GM19099 (cell line): Measurements from ENCODE around the gene DNAJB8.

Source experiments
- POLR2A ChIP-seq: IDR thresholded peaks from 3 replicates; pipeline ENCODE4 v1.6.1; 2011; ENCODE audit warnings: low read depth; ENCODE audit not compliant: insufficient read length; ENCODE audit errors: extremely low read depth

Gene DNAJB8

DNA sequence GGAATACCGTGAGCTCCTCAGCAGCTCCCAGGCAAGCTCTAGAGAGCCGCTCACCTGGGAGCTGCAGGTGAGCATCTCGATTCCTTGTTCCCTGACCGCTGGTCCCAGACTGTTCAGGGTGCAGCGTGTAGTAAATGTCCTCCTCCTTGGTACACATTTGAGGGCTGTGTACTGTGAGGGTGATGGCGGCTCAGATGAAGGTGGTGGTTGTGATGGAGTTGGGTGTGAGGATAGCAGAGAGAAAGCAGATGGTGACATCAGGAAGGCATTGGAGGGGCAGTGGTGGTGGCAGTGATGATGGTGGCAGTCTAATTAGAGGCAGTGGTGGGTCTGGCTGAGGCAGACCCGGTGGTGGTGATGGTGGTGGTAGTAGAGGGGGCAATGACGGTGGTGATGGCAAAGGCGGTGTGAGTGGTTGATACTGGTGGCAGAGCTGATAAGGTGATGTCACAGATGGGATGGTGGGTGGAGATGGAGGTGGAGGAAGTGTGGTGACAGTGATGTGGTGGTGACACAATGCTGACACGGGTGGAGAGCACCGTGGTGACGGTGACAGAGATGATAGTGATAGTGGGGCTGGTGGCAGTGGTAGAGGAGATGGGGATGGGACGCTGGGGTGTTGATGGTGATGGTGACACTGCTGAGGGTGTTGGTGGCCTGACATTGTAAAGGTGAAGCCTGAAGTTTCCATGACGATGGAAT, at the start of gene DNAJB8:
Gene DNAJB8 (minus strand): TSS at position 51 of the 702 bp plus-strand sequence. CDS start 3,645 bp downstream, outside the sequence.
- TF ChIP-seq POLR2A = no peak

DNA sequence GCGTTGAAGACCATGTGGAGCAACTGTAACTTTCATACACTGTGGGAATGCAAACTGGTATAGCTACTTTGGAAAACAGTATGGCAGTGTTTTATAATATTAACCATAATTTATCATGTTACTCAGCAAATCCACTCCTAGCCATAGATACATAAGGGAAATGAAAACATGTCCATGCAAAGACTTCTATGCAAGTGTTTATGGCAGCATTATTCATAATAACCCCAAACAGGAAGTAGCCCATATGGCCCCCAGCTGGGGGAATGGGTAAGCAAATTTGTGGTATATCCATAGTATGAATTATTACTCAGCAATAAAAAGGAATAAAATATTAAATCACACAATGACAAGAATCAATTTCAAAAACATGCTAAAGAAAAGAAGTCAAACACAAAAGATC, 49.3 kb upstream of the DNAJB8 start:
- no peak for TF ChIP-seq POLR2A

DNA sequence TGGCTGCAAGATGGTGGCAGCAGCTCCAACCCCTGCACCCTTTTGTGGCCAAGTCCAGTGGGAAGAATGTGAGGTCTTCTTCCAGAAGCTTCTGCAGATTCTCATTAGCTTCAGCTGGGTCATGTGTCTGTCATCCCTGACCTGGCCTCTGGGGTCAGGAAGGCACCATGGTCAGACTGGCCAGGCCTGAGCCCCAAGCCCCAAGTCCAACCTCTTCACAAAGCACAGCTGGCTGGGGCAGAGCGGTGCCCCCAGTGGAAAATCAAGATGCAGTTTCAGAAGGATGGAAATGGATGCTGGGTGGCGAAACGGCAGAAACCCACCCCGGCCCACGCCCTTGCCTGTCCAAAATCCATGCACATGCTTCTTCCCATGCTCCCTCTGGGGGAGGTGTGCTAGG, 42.2 kb upstream of the DNAJB8 start:
- TF ChIP-seq POLR2A = no peak

DNA sequence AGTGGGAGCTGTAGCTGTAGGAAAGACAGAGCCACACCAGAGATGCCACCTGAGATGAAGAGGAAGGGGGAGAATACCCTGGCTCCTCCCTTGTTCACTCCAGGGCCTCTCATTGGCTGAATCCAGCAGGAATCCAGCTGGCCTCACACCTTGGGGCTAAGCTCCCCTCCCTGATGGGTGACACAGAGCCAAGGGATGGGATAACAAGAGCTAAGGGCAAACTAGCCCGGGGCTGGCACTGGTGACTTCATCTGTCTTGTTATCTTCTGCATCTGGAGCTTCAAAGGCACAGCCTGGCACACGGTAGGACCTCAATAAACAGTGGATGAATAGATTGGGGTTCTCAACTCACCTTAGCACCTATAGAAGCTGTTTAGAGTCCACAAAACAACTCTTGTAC, 40.1 kb upstream of the DNAJB8 start:
- no peak for TF ChIP-seq POLR2A

DNA sequence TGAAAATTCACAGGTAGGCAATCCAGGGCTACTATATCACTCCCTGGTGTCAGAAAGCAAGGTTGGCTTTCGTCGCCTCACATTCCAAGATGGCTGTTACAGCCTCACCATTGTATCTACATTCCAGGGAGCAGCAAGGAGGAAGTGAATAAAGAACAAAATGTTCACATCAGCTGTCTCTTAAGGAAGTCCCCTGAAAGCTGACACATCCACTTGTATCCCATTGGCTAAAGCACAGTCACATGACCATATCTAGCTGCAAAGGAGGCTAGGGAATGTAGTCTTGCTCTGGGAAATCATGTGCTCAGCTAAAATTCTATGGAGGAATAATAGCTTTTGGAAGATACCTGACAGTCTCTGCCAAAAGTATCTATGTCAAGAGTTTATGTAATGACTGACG, 39.1 kb upstream of the DNAJB8 start:
- TF ChIP-seq POLR2A = no peak

DNA sequence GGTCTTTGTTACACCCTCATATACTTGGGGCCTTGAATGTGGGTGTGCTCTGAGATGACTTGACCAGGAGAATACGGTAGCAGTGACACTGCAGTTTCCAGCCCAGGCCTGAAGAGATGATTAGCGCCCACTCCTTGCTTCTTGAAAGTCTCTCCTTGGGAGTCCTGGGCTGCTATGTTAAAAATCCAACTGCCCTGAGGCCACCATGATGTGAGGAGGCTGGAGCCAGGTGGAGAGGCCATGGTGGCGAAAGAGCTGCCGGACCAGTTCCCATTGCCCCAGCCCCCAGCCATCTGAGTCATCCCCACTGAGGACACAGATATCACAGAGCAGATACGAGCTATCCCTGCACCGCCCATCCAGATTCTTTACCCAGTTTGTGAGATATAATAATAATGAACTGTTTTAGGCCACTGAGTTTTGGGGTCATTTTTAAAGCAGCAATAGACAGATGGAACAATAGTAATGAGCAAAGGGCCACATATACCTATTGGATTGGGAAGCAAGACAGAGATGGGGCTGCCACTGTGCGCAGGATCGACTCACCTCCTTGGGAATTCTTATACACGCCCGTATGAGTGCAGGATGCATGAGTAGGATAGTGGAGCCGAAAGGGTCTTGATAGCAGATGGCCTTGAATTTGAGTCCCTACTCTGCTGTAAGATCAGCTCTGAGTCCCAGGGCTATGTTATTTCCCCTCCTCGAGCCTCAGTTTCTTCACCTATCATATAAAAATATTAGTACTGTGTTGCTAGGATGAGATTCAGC, 38.5 kb upstream of the DNAJB8 start:
- no peak for TF ChIP-seq POLR2A

DNA sequence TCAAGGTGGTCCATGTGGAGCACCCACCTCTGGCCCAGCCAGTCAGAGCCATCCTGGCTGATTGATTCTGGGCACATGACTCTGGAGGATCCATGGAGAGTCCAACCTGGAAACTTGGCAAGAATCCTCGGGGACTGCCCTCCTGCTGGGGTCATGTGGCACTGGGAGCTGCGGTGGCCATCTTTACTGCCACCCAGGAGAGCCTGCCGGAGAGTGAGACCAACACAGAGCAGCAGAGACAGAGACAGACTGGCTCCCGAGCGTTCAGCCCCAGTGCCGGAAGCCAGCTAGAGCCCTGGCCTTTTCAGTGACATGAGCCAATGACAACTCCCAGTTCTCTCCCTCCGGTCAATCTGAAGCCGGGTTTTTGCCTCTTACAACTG, 37.8 kb upstream of the DNAJB8 start:
- no peak for TF ChIP-seq POLR2A

DNA sequence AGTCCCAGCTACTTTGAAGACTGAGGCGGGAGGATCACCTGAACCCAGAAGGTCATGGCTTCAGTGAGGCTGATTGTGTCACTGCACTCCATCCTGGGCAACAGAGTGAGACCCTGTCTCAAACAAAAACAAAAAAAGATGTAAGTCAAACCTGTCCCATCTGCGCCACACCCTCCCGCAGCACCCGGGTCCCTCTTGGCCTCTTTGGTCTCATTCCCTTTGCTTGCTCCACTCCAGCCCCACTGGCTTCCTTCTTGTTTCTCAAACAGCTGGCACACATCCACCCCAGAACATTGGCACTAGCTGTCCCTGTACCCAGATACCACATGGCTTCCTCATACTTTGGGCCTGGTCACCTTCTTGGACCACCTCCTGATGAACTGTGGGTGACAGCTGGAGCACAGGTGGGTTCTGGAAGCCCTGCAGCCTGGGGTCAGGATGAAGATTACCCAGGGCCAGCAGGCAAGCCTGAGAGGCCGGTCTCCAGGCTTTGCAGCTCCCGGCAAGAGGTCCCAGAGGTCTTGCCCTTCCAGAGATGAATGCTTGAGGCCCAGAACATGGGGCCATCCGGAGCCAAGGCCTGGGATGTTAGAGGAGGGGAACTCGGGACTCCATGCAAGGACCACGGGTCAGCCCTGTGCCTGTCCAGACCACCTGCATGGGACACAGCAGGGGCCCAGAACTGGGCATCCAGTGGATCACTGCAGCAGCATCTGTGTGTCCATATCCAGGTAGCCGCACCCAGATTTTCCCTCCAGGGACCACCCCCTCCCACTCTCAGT, 37.3 kb upstream of the DNAJB8 start:
- TF ChIP-seq POLR2A = no peak

DNA sequence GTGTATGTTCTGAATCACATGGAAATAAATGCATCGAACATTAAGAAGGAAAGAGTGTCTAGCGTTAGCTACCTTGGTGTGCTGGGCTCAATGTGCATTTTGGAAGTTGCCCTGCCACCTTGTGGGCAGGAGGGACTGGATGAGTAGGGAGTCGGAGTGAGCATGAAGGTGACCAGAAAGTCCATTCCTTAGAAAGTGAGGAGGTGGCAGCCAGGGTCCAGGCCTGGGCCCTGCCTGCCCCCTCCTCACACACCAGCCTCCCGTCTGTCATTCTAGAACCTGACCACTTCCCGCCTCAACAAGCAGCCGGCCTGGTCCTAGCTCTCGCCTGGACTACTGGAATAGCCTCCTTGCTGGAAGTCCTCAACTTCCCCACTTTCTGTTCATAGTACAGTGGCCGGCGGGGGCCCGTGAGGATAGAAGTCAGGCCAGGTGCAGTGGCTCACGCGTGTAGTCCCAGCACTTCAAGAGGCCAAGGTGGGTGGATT, 36.5 kb upstream of the DNAJB8 start:
- TF ChIP-seq POLR2A = no peak

DNA sequence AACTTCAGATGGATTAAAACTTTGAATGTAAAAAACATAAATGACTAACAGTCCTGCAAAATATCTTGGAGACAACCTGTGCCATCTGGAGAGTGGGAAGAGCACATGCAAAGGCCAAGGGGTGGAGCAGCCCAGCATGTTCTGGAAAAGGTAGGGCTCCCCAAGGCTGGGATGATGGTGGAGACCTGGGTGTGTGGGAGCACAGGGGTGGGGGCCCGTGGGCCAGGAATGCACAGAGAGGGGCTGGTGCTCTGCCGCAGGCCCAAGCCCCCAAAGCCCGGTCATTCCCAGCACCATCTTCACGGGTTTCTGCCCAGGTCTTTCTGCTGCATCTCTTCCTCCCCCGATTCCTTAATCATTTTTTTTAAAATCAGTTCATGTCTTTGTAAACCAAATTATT, 36.0 kb upstream of the DNAJB8 start:
- TF ChIP-seq POLR2A = no peak

DNA sequence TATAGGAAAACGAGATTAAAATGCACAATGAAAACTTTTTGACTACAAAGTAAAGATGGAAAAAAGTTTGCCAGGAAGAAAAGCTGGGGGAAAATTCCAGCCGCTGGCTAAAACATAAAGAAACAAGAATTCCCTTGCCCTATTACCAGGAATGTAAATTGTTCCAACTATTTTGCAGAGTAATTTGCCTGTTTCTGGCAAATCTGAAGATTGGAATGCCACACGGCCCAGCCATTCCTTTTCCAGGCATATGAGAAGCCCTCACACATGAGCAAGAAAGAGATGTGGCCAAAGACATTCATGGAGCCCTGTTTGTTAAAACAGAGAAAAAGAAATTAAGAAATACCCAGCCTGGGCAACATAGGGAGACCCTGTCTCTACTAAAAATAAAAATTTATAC, 34.7 kb upstream of the DNAJB8 start:
- no peak for TF ChIP-seq POLR2A

DNA sequence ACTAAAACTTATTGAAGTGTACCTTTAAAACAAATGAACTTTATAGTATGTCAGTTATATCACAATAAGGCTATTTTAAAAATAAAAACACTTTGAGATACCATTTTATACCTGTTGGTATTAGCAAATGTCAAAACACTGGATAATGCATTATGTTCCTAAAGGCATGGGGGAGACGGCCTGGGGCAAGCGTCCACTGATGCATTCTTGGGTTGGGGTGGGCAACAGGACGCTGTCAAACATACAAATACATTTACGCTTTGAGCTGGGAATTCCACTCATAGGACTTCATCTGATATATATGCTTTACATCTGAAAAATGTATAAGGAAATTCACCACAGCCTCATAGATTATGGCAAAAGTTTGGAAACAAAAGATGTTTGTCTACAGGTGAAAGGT, 33.9 kb upstream of the DNAJB8 start:
- TF ChIP-seq POLR2A = no peak

DNA sequence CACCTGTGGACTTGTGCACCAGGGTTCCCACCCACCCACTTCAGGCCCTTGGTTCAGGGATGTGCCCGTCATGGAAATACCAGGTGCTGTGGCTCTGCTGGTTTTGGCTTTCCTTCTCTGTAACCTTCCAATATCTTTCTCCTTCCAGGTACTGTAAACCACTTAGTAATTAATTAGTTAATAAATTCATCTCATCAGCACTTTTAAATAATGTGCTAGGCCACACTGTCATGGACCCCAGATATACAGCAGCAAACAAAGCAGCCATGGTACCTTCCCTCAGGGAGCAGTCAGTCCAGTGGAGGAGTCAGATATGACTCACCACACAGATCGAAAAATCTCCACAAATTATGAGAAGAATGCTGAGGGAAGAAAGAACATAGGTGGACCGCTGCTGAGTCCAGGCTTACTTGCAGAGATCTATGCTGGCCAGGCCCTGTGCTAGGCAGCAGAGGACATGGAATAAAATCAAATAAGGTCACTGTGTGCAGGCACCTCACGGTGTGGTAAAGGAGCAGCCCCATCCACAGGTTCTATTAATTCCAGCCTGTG, 33.1 kb upstream of the DNAJB8 start:
- TF ChIP-seq POLR2A = no peak

DNA sequence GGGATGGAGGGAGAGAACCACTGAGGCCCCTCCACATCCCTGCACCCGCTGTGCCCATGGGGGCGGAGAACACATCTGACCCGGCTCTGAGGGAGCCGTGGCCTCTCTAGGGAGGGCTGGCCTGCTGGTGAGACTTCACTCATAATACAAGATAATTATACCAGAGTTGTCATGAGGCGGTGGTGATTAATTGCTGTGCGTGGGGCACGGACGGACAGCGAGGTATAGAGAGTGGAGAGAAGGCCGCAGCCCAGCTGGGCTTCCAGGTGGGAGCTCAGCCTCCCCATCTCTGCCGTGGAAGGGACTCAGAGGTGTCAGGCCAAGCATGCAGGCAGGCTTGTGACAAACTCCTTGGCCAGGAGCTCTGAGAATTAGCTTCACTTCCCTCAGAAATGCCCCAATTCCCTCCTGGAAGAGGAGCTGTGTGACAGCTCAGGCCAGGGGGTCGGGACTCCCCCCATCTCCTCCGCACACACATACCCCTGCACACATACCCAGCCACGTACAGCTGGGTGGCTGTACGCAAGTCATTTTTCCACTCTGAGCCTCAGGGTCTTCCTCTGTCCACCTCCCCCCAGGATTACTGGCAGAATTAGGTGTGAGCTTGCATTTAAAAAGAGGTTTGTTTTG, 32.3 kb upstream of the DNAJB8 start:
- TF ChIP-seq POLR2A = no peak
